ENCODE measurements around the gene ZNF425.
"Not testable (repeated sequence)": the region's sequence is repeated elsewhere in the genome, so short reads cannot be mapped to it uniquely, and the experiment has no call there.

Gene ZNF425

DNA sequence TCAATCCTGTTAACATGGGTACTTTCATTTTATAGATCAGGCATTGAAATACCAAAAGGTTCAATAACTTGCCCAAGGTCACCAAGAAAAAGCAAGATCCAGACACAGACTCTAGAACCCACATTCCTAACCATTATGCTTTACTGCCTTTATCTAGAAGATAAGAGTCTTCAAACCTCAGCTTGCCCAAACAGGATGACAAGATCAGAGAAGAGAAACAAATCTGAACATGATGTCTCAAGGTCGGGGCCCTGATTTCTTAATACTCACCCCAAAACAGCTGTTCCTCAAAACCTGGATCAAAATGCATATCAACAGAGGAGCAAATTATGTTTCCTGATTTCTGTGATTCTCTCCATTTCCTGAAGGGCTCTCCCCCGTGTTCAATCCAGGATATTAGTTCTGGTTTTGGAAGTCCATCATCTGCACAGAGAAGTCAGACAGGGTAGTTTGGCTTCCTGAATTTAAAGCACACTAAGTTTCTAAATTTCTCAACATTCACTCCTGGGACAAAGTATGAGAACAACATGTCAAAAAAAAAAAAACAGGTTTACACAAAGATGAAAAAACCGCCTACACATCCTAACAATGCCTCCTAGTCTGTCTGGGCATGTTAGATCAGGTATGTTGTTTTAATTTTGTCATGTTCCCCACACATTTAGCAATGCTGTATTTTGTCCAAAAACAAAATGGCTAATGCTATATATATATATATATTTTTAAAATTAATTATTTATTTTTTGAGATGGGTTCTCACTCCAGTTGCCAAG lies 51.8 kb downstream of the ZNF425 start:
- no peak for DNase-seq (ENCODE audit: low read depth)

DNA sequence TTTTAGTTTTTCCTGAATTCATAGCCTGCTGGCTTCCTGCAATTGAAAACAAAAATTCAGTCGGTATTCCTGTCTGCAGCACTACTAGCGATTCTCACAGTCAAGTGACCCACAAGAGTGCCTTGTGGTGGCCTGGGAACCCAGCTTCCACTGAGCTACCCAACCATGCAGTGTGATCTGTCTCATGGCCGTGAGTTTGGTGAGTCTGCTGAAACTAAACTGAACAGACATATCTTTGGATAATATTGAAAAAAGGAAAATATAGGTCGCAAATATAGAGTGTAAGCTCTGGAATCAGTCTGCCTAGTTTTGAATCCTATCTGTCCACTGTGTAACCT lies 53.7 kb downstream of the ZNF425 start:
- no peak for DNase-seq (ENCODE audit: low read depth)

GRCh38 chr7:149071641-149072437 lies 54.3 kb downstream of the ZNF425 start:
- DNase-seq (ENCODE audit: low read depth) = no peak

DNA sequence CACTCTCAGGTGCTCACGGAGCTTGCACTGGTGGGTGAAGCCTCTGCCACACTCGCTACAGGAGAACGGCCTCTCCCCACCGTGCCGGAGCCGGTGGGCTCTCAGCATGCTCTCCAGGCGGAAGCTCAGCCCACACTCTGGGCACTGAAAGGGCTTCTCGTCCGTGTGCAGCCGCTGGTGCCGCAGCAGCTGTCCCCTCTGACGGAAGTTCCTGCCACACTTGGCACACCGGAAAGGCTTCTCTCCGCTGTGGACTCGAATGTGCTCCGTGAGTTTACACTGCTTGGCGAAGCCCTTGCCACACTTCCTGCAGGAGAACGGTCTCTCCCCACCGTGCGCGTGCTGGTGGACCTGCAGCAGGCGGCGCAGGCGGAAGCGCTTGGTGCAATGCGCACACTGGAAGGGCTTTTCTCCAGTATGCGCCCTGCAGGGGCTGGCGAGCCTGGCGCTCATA lies 54.9 kb downstream of the ZNF425 start:
- no peak for DNase-seq (ENCODE audit: low read depth)

GRCh38 chr7:149070372-149071125 lies 55.6 kb downstream of the ZNF425 start:
- no peak for DNase-seq (ENCODE audit: low read depth)

DNA sequence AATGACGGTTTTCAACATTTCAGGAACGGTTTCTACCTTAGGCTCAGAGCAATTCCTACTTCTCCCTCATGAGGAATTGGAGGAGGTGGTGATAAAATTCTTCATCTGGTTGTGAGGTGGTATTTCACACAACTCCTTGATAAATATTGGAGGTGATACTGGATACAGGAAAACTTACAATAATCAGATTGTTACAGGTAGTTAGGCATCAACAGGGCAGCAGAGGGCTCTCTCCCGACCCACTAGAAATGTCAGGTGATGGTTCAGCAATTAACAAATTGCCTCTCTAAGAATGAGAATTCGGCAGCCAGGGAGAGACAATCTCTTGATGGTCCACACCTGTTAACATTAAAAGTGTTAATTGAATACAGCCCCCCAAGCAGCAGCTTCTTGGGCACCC lies 58.3 kb downstream of the ZNF425 start:
- no peak for DNase-seq (ENCODE audit: low read depth)

GRCh38 chr7:149063476-149063875 lies 62.6 kb downstream of the ZNF425 start:
- no peak for DNase-seq (ENCODE audit: low read depth)

DNA sequence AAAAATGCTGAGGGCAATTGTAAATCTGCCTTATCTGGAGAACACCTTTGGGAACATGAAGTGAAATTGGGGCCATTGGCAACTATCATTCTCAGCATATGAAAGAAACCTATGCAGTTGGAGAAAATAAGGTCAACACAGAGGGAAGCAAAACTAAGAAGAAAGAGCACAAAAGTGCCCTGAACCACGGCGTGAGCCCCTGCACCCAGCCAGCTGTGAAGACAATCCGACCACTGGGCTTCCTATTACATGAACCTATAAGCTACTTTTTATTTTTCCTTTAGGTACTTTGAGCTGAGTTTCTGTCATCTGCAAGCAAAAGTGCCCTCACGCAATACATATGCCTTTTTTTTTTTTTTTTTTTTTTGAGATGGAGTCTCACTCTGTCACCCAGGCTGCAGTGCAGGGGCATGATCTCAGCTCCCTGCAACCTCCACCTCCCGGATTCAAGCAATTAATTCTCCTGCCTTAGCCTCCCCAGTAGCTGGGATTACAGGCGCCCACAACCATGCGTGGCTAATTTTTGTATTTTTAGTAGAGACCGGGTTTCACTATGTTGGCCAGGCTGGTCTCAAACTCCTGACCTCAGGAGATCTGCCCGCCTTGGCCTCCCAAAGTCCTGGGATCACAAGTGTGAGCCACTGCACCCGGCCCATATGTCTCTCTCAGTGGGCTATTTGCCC lies 63.8 kb downstream of the ZNF425 start:
- not testable (repeated sequence) for DNase-seq (ENCODE audit: low read depth)

DNA sequence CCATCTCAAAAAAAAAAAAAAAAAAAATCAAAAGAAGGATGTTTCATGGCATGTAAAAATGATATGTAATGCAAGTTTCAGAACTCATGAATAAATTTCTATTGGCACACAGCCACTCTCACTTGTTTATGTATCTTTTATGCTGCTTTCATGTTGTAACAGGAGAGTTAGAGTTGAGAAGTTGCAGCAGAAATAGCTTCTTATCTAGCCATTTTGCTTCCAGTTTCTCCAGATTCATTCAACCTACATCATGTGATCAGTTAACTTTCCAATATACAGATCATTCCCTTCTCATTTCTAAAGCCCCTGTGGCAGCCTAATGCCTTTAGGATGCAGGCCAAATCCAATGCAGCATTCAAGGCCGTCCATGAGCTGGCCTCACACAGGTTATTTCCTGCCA lies 66.0 kb downstream of the ZNF425 start:
- DNase-seq (ENCODE audit: low read depth) = no peak

DNA sequence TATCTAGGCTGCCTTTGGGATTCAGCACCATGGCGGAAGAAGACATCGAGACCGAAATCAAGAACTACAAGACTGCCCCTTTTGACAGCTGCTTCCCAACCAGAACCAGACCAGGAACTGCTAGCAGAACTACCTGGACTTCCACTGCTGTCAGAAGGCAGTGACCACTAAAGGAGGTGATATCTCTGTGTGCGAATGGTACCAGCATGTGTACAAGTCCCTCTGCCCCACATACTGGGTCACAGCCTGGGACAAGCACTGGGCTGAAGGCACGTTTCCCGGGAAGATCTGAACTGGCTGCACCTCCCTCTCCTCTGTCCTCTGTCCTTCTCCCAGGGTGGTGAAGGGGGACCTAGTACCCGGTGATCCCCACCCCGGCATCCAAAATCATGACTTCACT lies 72.2 kb downstream of the ZNF425 start:
- DNase-seq (ENCODE audit: low read depth) = no peak

DNA sequence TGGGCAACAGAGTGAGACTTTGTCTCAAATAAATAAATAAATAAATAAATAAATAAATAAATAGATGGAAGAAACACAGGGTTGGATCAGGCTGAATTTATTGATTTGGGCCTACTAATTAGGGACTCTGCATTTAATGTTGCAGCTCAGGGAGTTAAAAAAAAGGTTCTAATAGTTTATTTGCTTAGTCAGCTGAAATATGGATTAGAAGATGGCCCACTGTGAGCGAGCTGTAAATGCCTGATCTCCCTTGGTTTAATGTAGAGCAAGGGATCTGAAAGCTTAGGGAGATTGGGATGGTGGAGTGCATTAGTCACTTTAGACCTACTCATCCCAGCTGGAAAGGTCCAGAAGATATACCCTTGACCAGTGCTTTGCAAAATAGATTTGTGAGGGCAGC lies 72.7 kb downstream of the ZNF425 start:
- DNase-seq (ENCODE audit: low read depth) = no peak

All from stromal cell of bone marrow (primary cell).